H1 (cell line): ENCODE results near the gene EXD1. TPM values are rescaled to one million over a fixed set of nuclear protein-coding genes. Genes with fewer than 3 reads are reported as not detected.

ENCODE experiments used
- CTCF ChIA-PET: fragments of 300-600 bp; sonication (Branson Sonifier 250); formaldehyde crosslinking; loops from one replicate; lab custom pipeline; 2021; ENCODE audit not compliant: partially characterized antibody; lab: Charles Lee
- POLR2A ChIA-PET: fragments of 300-600 bp; sonication (Branson Sonifier 250); formaldehyde crosslinking; loops from one replicate; lab custom pipeline; 2021; ENCODE audit warnings: inconsistent platforms; ENCODE audit not compliant: partially characterized antibody; lab: Charles Lee
- DNase-seq, 2 experiments: peaks; one replicate each; pipeline versions ENCODE4 v3.0.0 to v3.0.0-alpha.2; 2010 to 2022; ENCODE audit warnings: low spot score in 2 of 2, low read depth in 1 of 2, mixed read lengths in 1 of 2
- FAIRE-seq: peaks from 2 replicates; lab custom pipeline; 2011; peaks lifted over from hg19 to GRCh38; lab: Jason Lieb, UNC
- H2AFZ ChIP-seq: 2 replicates; pipeline ENCODE4 v1.8.1; 2012; ENCODE audit warnings: low read length, inconsistent platforms
- H2AK5ac ChIP-seq: 2 replicates; pipeline ENCODE4 v1.6.1; 2013; ENCODE audit warnings: low read depth, low read length
- H2BK120ac ChIP-seq: replicated peaks from 2 replicates; pipeline ENCODE3; 2013; ENCODE audit warnings: low read depth, low read length, inconsistent platforms
- H2BK12ac ChIP-seq: 2 replicates; pipeline ENCODE4 v1.6.1; 2013; ENCODE audit warnings: low read depth, low read length
- H2BK15ac ChIP-seq: 2 replicates; pipeline ENCODE4 v1.6.1; 2013; ENCODE audit warnings: low read length
- H2BK20ac ChIP-seq: 2 replicates; pipeline ENCODE4 v1.6.1; 2013; ENCODE audit warnings: low read length
- H2BK5ac ChIP-seq: 2 replicates; pipeline ENCODE4 v1.6.1; 2013; ENCODE audit warnings: low read depth, low read length
- H3K14ac ChIP-seq: 2 replicates; pipeline ENCODE4 v1.6.1; 2013; ENCODE audit warnings: inconsistent platforms; ENCODE audit not compliant: insufficient read length
- H3K18ac ChIP-seq: 2 replicates; pipeline ENCODE4 v1.6.1; 2013; ENCODE audit warnings: low read length; ENCODE audit errors: extremely low read depth
- H3K23ac ChIP-seq: 2 replicates; pipeline ENCODE4 v1.6.1; 2013; ENCODE audit warnings: inconsistent platforms; ENCODE audit not compliant: insufficient read length
- H3K23me2 ChIP-seq: 2 replicates; pipeline ENCODE4 v1.6.1; 2013; ENCODE audit warnings: low read depth, low read length
- H3K27ac ChIP-seq: 2 replicates; pipeline ENCODE4 v1.6.1; 2011; ENCODE audit warnings: low read depth, low read length, inconsistent platforms
- H3K27me3 ChIP-seq, 4 experiments: replicated peaks in 1 of 4; 1 replicate in 1 of 4; 2 replicates in 3 of 4; pipeline versions ENCODE4 v1.6.1 to v1.8.1; 2011 to 2013; ENCODE audit warnings: low read length in 3 of 4, mild to moderate bottlenecking in 3 of 4, inconsistent platforms in 2 of 4, mixed read lengths in 2 of 4, moderate library complexity in 1 of 4; ENCODE audit not compliant: control insufficient read depth in 3 of 4, insufficient read depth in 3 of 4; ENCODE audit errors: extremely low read depth in 1 of 4
- H3K36me3 ChIP-seq, 4 experiments: 2 replicates each; pipeline versions ENCODE4 v1.6.1 to v1.8.1; 2011 to 2013; ENCODE audit warnings: mild to moderate bottlenecking in 4 of 4, low read length in 3 of 4, moderate library complexity in 2 of 4, control low read depth in 1 of 4, inconsistent platforms in 1 of 4; ENCODE audit not compliant: insufficient read depth in 4 of 4, control insufficient read depth in 2 of 4
- H3K4ac ChIP-seq: replicated peaks from 2 replicates; pipeline ENCODE3; 2013; ENCODE audit warnings: low read length, low read depth, mixed read lengths, inconsistent platforms; ENCODE audit not compliant: insufficient read length
- H3K4me1 ChIP-seq, 4 experiments: replicated peaks in 1 of 4; 1 replicate in 1 of 4; 2 replicates in 3 of 4; pipeline versions ENCODE4 v1.6.1 to v1.8.1; 2011 to 2013; ENCODE audit warnings: low read length in 3 of 4, inconsistent platforms in 2 of 4, mixed read lengths in 1 of 4; ENCODE audit not compliant: insufficient read depth in 4 of 4, control insufficient read depth in 3 of 4
- H3K4me2 ChIP-seq, 2 experiments: 2 replicates each; pipeline versions ENCODE4 v1.6.1 to v1.8.1; 2011 to 2013; ENCODE audit warnings: low read depth in 2 of 2, low read length in 2 of 2, control low read depth in 1 of 2, inconsistent platforms in 1 of 2, mild to moderate bottlenecking in 1 of 2; ENCODE audit not compliant: insufficient read depth in 1 of 2
- H3K4me3 ChIP-seq, 4 experiments: fragments of 200-600, 300-600 bp in 1 of 4; sonication (generic), shearing (Covaris generic), sonication (Bioruptor Twin) in 1 of 4; 2 replicates each; pipeline versions ENCODE4 v1.5.1 to v1.8.1; 2011 to 2016; ENCODE audit warnings: low read length in 4 of 4, low read depth in 3 of 4, control low read depth in 2 of 4, inconsistent platforms in 2 of 4, mild to moderate bottlenecking in 2 of 4, mixed read lengths in 1 of 4, moderate library complexity in 1 of 4; ENCODE audit not compliant: insufficient read depth in 2 of 4; ENCODE audit errors: extremely low read depth in 1 of 4
- H3K56ac ChIP-seq: replicated peaks from 2 replicates; pipeline ENCODE3; 2013; ENCODE audit warnings: low read depth, mild to moderate bottlenecking, mixed read lengths, low read length, inconsistent platforms; ENCODE audit not compliant: insufficient read length
- H3K79me1 ChIP-seq: 2 replicates; pipeline ENCODE4 v1.6.1; 2013; ENCODE audit warnings: low read depth, low read length, control low read depth
- H3K79me2 ChIP-seq, 2 experiments: 2 replicates each; pipeline versions ENCODE4 v1.6.1 to v1.8.1; 2012 to 2013; ENCODE audit warnings: low read length in 2 of 2, mild to moderate bottlenecking in 2 of 2, inconsistent platforms in 1 of 2; ENCODE audit not compliant: insufficient read depth in 2 of 2, control insufficient read depth in 1 of 2
- H3K9ac ChIP-seq, 4 experiments: replicated peaks in 1 of 4; 1 replicate in 1 of 4; 2 replicates in 3 of 4; pipeline versions ENCODE4 v1.6.1 to v1.8.1; 2011 to 2013; ENCODE audit warnings: low read depth in 3 of 4, low read length in 3 of 4, control low read depth in 2 of 4, mild to moderate bottlenecking in 2 of 4, moderate library complexity in 2 of 4, inconsistent platforms in 1 of 4; ENCODE audit errors: extremely low read depth in 1 of 4
- H3K9me3 ChIP-seq, 2 experiments: 2 replicates each; pipeline versions ENCODE4 v1.6.1 to v1.8.1; 2012 to 2013; ENCODE audit warnings: mild to moderate bottlenecking in 2 of 2, moderate library complexity in 2 of 2, control low read depth in 1 of 2, inconsistent platforms in 1 of 2, low read depth in 1 of 2, low read length in 1 of 2, mixed read lengths in 1 of 2; ENCODE audit not compliant: insufficient read depth in 2 of 2
- H4K20me1 ChIP-seq, 2 experiments: replicated peaks in 1 of 2; 2 replicates each; pipeline versions ENCODE3 to v1.8.1; 2011 to 2013; ENCODE audit warnings: inconsistent platforms in 2 of 2, low read length in 2 of 2, mild to moderate bottlenecking in 1 of 2; ENCODE audit not compliant: insufficient read depth in 2 of 2, control insufficient read depth in 1 of 2
- H4K5ac ChIP-seq: 2 replicates; pipeline ENCODE4 v1.6.1; 2013; ENCODE audit warnings: low read length, low read depth, mixed read lengths, inconsistent platforms; ENCODE audit not compliant: insufficient read length
- H4K8ac ChIP-seq: 2 replicates; pipeline ENCODE4 v1.8.0; 2013; ENCODE audit warnings: mild to moderate bottlenecking, moderate library complexity, low read length, inconsistent platforms; ENCODE audit not compliant: insufficient read depth; ENCODE audit errors: extremely low read depth
- H4K91ac ChIP-seq: replicated peaks from 2 replicates; pipeline ENCODE3; 2013; ENCODE audit warnings: low read length, mixed read lengths, inconsistent platforms; ENCODE audit not compliant: insufficient read length
- EP300 ChIP-seq, 2 experiments: IDR thresholded peaks; 1 replicate in 1 of 2; 2 replicates in 1 of 2; pipeline ENCODE4 v1.6.1; 2011 to 2012; ENCODE audit warnings: low read depth in 2 of 2, low read length in 2 of 2, mild to moderate bottlenecking in 2 of 2, borderline replicate concordance in 1 of 2, inconsistent platforms in 1 of 2, moderate library complexity in 1 of 2
- JUN ChIP-seq: IDR thresholded peaks from 2 replicates; pipeline ENCODE4 v1.6.1; 2011; ENCODE audit warnings: low read depth, mild to moderate bottlenecking, improper control_type of control experiment, low read length
- JUND ChIP-seq: IDR thresholded peaks from 2 replicates; pipeline ENCODE4 v1.6.1; 2011; ENCODE audit warnings: mild to moderate bottlenecking, improper control_type of control experiment, low read length
- KDM1A ChIP-seq: fragments of 200-600, 300-600 bp; sonication (generic); IDR thresholded peaks from 2 replicates; pipeline ENCODE4 v1.7.1; 2016; ENCODE audit warnings: mild to moderate bottlenecking, low read length, borderline replicate concordance
- KDM4A ChIP-seq: IDR thresholded peaks from one replicate; pipeline ENCODE4 v1.7.1; 2012; ENCODE audit warnings: low read depth, mild to moderate bottlenecking, moderate library complexity, low read length, inconsistent platforms; ENCODE audit not compliant: severe bottlenecking
- POU5F1 ChIP-seq: IDR thresholded peaks from 2 replicates; pipeline ENCODE4 v1.6.1; 2011; ENCODE audit warnings: low read depth, mild to moderate bottlenecking, low read length, moderate library complexity
- RNF2 ChIP-seq: fragments of 200-900, 300-1000 bp; sonication (generic); IDR thresholded peaks from 2 replicates; pipeline ENCODE4 v1.7.1; 2016; ENCODE audit warnings: borderline replicate concordance, low read depth, mild to moderate bottlenecking, antibody characterized with exemption, low read length; ENCODE audit not compliant: poor library complexity, severe bottlenecking; ENCODE audit errors: missing control alignments
- RXRA ChIP-seq: IDR thresholded peaks from 2 replicates; pipeline ENCODE4 v1.6.1; 2011; ENCODE audit warnings: low read depth, mild to moderate bottlenecking, low read length, moderate library complexity; ENCODE audit not compliant: insufficient read depth
- SAP30 ChIP-seq: fragments of 300-600 bp; sonication (generic); IDR thresholded peaks from 2 replicates; pipeline ENCODE4 v1.7.1; 2012; ENCODE audit warnings: low read length, moderate library complexity, mild to moderate bottlenecking, inconsistent platforms; ENCODE audit not compliant: insufficient read depth, insufficient replicate concordance
- SIX5 ChIP-seq: IDR thresholded peaks from 2 replicates; pipeline ENCODE4 v1.6.1; 2011; ENCODE audit warnings: mild to moderate bottlenecking, low read depth, low read length
- WGBS, 2 experiments: shearing (Covaris generic) in 1 of 2; methylation state at CpG; one replicate each; pipeline versions ENCODE4 v1.1.6 to v1.1.7; 2013 to 2015; ENCODE audit warnings: low lambda C conversion rate in 2 of 2, mixed read lengths in 2 of 2, inconsistent platforms in 1 of 2, low coverage in 1 of 2, missing lambda C conversion rate in 1 of 2; ENCODE audit not compliant: insufficient replicate concordance in 2 of 2, insufficient coverage in 1 of 2, insufficient read length in 1 of 2; ENCODE audit errors: extremely low coverage in 1 of 2, missing lambda C conversion rate in 1 of 2; 5-methylcytosine and 5-hydroxymethylcytosine counted together
- polyA plus RNA-seq, 7 experiments: library from polyadenylated mRNA; depleted of rRNA in 3 of 7; stranded (reverse) in 5 of 7; unstranded in 2 of 7; fragments of >200 nt in 5 of 7; fragments of 200-250 nt in 2 of 7; gene quantifications; 1 replicate in 5 of 7; 2 replicates in 1 of 7; 4 replicates in 1 of 7; pipeline versions ENCODE4 v1.2.1 to v1.2.3, GENCODE V29; 2011 to 2013; ENCODE audit warnings: missing spikeins in 2 of 7, mixed read lengths in 2 of 7
- total RNA-seq: library from RNA; stranded (reverse); fragmentation: NEBNext Ultra II Directional; extraction: Animal tissue kit (Norgen Biotek cat#: 25700); gene quantifications from 2 replicates; pipeline ENCODE4 v1.2.1, GENCODE V29; 2021

The EXD1 gene
- total and polyA plus RNA-seq, 2 of the 8 experiments (the other 6 are each of a cell fraction or from before 2014, with no cell fraction given) = 0.06 to 0.54 TPM

GRCh38 chr15:41169781-41170180 lies 60.8 kb downstream of the EXD1 start:
- no peaks in the 10 kb centered on the region for H3K4me1 ChIP-seq
- no peak overlapping the region for H3K27ac ChIP-seq
- POLR2A ChIA-PET = interaction anchor here (1.5 kb wide), 1 partner anchor 11 kb away, joined by 3 read pairs; no protein-coding TSS in a partner anchor
- no peak overlapping the region for H3K4ac ChIP-seq
- no peaks in the 10 kb centered on the region for H3K36me3 ChIP-seq
- no peaks in the 10 kb centered on the region for H3K23me2 ChIP-seq
- H3K23ac ChIP-seq = no peak overlapping the region
- H3K9me3 ChIP-seq = no peaks in the 10 kb centered on the region
- no peak overlapping the region for H4K8ac ChIP-seq
- no peaks in the 10 kb centered on the region for H3K79me2 ChIP-seq
- no peak overlapping the region for H2BK120ac ChIP-seq
- H4K91ac ChIP-seq = no peak overlapping the region
- no peaks in the 10 kb centered on the region for H3K79me1 ChIP-seq
- H3K18ac ChIP-seq = no peak overlapping the region
- no peak overlapping the region for H2AFZ ChIP-seq
- no peak overlapping the region for H3K4me2 ChIP-seq
- no peak overlapping the region for H3K9ac ChIP-seq
- DNase-seq (no peak), FAIRE-seq (no peak)
- 87% methylated on average over 4 of the region's 4 CpGs; no CpG with 5 or more reads in 1 of the 2 experiments for WGBS, 2 experiments
- H3K4me3 ChIP-seq = no peak overlapping the region
- H2BK12ac ChIP-seq = no peak overlapping the region
- CTCF ChIA-PET = no interaction called here
- H2BK20ac ChIP-seq = no peak overlapping the region
- H3K56ac ChIP-seq = no peak overlapping the region
- no peaks in the 10 kb centered on the region for H4K20me1 ChIP-seq
- no peaks in the 10 kb centered on the region for H3K27me3 ChIP-seq
- H3K14ac ChIP-seq = no peak overlapping the region
- no peak overlapping the region for H4K5ac ChIP-seq
- no peak overlapping the region for H2BK15ac ChIP-seq
- no peak overlapping the region for H2BK5ac ChIP-seq
- no peak overlapping the region for H2AK5ac ChIP-seq
- no peak for TF ChIP-seq POU5F1
- TF ChIP-seq KDM4A = no peak
- TF ChIP-seq JUND = no peak
- TF ChIP-seq JUN = no peak
- no peak for TF ChIP-seq EP300 (IDR thresholded peaks at IDR 0.05; ENCODE audit: borderline replicate concordance in 1 of 2, low read depth in 2 of 2, low read length in 2 of 2)
- TF ChIP-seq KDM1A = no peak
- no peak for TF ChIP-seq RNF2
- TF ChIP-seq SAP30 = no peak
- no peak for TF ChIP-seq RXRA
- no peak for TF ChIP-seq SIX5
